ENCODE measurements around the gene E2F4.

GRCh38 chr16:67165121-67166078 lies 26.6 kb upstream of the E2F4 start:
- TF ChIP-seq CTCF (IDR thresholded peaks at IDR 0.05; ENCODE audit: insufficient read depth, low read depth, low read length): no peak
- peak; percentile 96 for TF ChIP-seq EZH2 (IDR thresholded peaks at IDR 0.05; ENCODE audit: insufficient read depth, low read length)
